ENCODE data around the gene WFDC13. TPM values are rescaled to one million over a fixed set of nuclear protein-coding genes. Genes with fewer than 3 reads are reported as not detected.
"Not testable (repeated sequence)": the region's sequence is repeated elsewhere in the genome, so short reads cannot be mapped to it uniquely, and the experiment has no call there.

WFDC13 gene
- not detected for total RNA-seq

GRCh38 chr20:45701873-45702272 is at the start of gene WFDC13:
TSS of gene WFDC13 (plus strand) at chr20:45702038. CDS start at chr20:45702124, 86 bp downstream.
- Histone ChIP-seq H3K4me1 (no peaks in the 10 kb centered on the region), H3K4me3 (no peak within 1 kb of the TSS), H3K27ac (no peak within 1 kb of the TSS), H3K36me3 (no peaks in the 10 kb centered on the region), H3K27me3 (no peaks in the 10 kb centered on the region), H3K9me3 (no peaks in the 10 kb centered on the region)
- intact Hi-C loops (cut with DNase I), result no loop called here
- no peak for DNase-seq (ENCODE audit: low spot score in 2 of 2)
- no peak for TF ChIP-seq CTCF (IDR thresholded peaks at IDR 0.05)

GRCh38 chr20:45657038-45657437 is 44.8 kb upstream of the WFDC13 start:
- H3K27me3 ChIP-seq; H3K36me3 ChIP-seq; DNase-seq (ENCODE audit: low spot score in 2 of 2); intact Hi-C loops (cut with DNase I); H3K9me3 ChIP-seq; H3K4me1 ChIP-seq; H3K4me3 ChIP-seq; H3K27ac ChIP-seq: not testable (repeated sequence)

- Histone ChIP-seq H3K27me3 (no peaks in the 10 kb centered on the region), H3K4me1 (no peaks in the 10 kb centered on the region)
- no peak for TF ChIP-seq CTCF (IDR thresholded peaks at IDR 0.05)
Observed at GRCh38 chr20:45670139-45670538, 31.7 kb upstream of the WFDC13 start, which contains the start of gene WFDC11. TSS of gene WFDC11 (minus strand) at chr20:45670239. CDS start at chr20:45650600, 19,639 bp downstream.

GRCh38 chr20:45672765-45673164 is 29.1 kb upstream of the WFDC13 start:
- Histone ChIP-seq H3K27ac (no peak overlapping the region), H3K27me3 (no peaks in the 10 kb centered on the region), H3K4me1 (no peaks in the 10 kb centered on the region), H3K9me3 (peaks cover 0 to 10% of the 10 kb centered on the region in 2 donors), H3K36me3 (no peaks in the 10 kb centered on the region), H3K4me3 (no peak overlapping the region)
- no peak for TF ChIP-seq CTCF (IDR thresholded peaks at IDR 0.05)
- DNase-seq (ENCODE audit: low spot score in 2 of 2), result no peak
- intact Hi-C loops (cut with DNase I), result no loop called here

More at GRCh38 chr20:45670139-45670538, 31.7 kb upstream of the WFDC13 start, which contains the start of gene WFDC11:
- Histone ChIP-seq H3K27ac (no peak within 1 kb of the TSS), H3K36me3 (no peaks in the 10 kb centered on the region), H3K9me3 (no peaks in the 10 kb centered on the region), H3K4me3 (no peak within 1 kb of the TSS)
- DNase-seq (ENCODE audit: low spot score in 2 of 2), result no peak
- intact Hi-C loops (cut with DNase I), result no loop called here

- no peak for TF ChIP-seq CTCF (IDR thresholded peaks at IDR 0.05)
- DNase-seq (ENCODE audit: low spot score in 2 of 2), result no peak
- H3K9me3 ChIP-seq, result peaks cover 15 to 34% of the 10 kb centered on the region in 2 donors
- H3K27ac ChIP-seq, result no peak overlapping the region
- H3K4me1 ChIP-seq, result no peaks in the 10 kb centered on the region
- no peaks in the 10 kb centered on the region for H3K36me3 ChIP-seq
- intact Hi-C loops (cut with DNase I), result no loop called here
- H3K27me3 ChIP-seq, result no peaks in the 10 kb centered on the region
- no peak overlapping the region for H3K4me3 ChIP-seq
Observed at GRCh38 chr20:45679650-45680049, 22.2 kb upstream of the WFDC13 start.

- H3K4me1 ChIP-seq, result no peaks in the 10 kb centered on the region
- TF ChIP-seq CTCF (IDR thresholded peaks at IDR 0.05), result no peak
- peaks cover 0 to 7% of the 10 kb centered on the region in 2 donors for H3K9me3 ChIP-seq
- intact Hi-C loops (cut with DNase I), result no loop called here
- H3K4me3 ChIP-seq, result no peak overlapping the region
- DNase-seq (ENCODE audit: low spot score in 2 of 2), result no peak
- no peaks in the 10 kb centered on the region for H3K27me3 ChIP-seq
- H3K27ac ChIP-seq, result no peak overlapping the region
- H3K36me3 ChIP-seq, result no peaks in the 10 kb centered on the region
Observed at GRCh38 chr20:45685896-45686295, 15.9 kb upstream of the WFDC13 start.

- H3K36me3 ChIP-seq; intact Hi-C loops (cut with DNase I); H3K27ac ChIP-seq; H3K27me3 ChIP-seq; H3K4me1 ChIP-seq; H3K9me3 ChIP-seq; DNase-seq (ENCODE audit: low spot score in 2 of 2); H3K4me3 ChIP-seq: not testable (repeated sequence)
Observed at GRCh38 chr20:45693346-45693745, 8.5 kb upstream of the WFDC13 start.

Measured in ascending aorta (tissue), 2 donors.